ENCODE data around the gene RSPO1. TPM values are rescaled to one million over a fixed set of nuclear protein-coding genes. Genes with fewer than 3 reads are reported as not detected.

The RSPO1 gene
- total and polyA plus RNA-seq, 9 donors, result 0.23 to 21.4 (median 3.3) TPM

GRCh38 chr1:37622131-37622530, 12.6 kb downstream of the RSPO1 start:
- intact Hi-C loops (cut with DNase I), result no loop called here
- no peak for DNase-seq
- Histone ChIP-seq H3K9me3 (no peaks in the 10 kb centered on the region), H3K36me3 (no peaks in the 10 kb centered on the region), H3K27me3 (no peaks in the 10 kb centered on the region), H3K27ac (no peak overlapping the region), H3K4me3 (no peak overlapping the region), H3K4me1 (ENCODE audit: insufficient read depth) (no peaks in the 10 kb centered on the region)
- WGBS, 3 donors, result 58 to 77% (median 65%) methylated on average over 6 of the region's 6 CpGs
- no peak for TF ChIP-seq POLR2A (IDR thresholded peaks at IDR 0.05)
- TF ChIP-seq EP300 (IDR thresholded peaks at IDR 0.05), result no peak
- no peak for TF ChIP-seq CTCF (IDR thresholded peaks at IDR 0.05)

- no peaks in the 10 kb centered on the region for H3K4me1 ChIP-seq (ENCODE audit: insufficient read depth)
- WGBS, 3 donors, result 47 to 60% (median 49%) methylated on average over 10 of the region's 10 CpGs
- DNase-seq, result no peak
- intact Hi-C loops (cut with DNase I), result no loop called here
- H3K27ac ChIP-seq, result no peak overlapping the region
- no peak overlapping the region for H3K4me3 ChIP-seq
- no peaks in the 10 kb centered on the region for H3K9me3 ChIP-seq
- TF ChIP-seq CTCF (IDR thresholded peaks at IDR 0.05), result no peak
- TF ChIP-seq EP300 (IDR thresholded peaks at IDR 0.05), result no peak
- H3K36me3 ChIP-seq, result no peaks in the 10 kb centered on the region
- H3K27me3 ChIP-seq, result no peaks in the 10 kb centered on the region
Measured at GRCh38 chr1:37621326-37621870, 13.3 kb downstream of the RSPO1 start.

- DNase-seq, result no peak
- H3K36me3 ChIP-seq, result no peaks in the 10 kb centered on the region
- no peak for TF ChIP-seq EP300 (IDR thresholded peaks at IDR 0.05)
- TF ChIP-seq POLR2A (IDR thresholded peaks at IDR 0.05), result no peak
- no peak for TF ChIP-seq CTCF (IDR thresholded peaks at IDR 0.05)
- H3K27me3 ChIP-seq, result no peaks in the 10 kb centered on the region
- 65 to 81% (median 73%) methylated on average over 6 of the region's 6 CpGs for WGBS, 3 donors
- H3K4me3 ChIP-seq, result no peak overlapping the region
- no peak overlapping the region for H3K27ac ChIP-seq
- intact Hi-C loops (cut with DNase I), result no loop called here
- H3K4me1 ChIP-seq (ENCODE audit: insufficient read depth), result no peaks in the 10 kb centered on the region
- H3K9me3 ChIP-seq, result no peaks in the 10 kb centered on the region
Measured at GRCh38 chr1:37620707-37621106, 14.0 kb downstream of the RSPO1 start.

- H3K4me3 ChIP-seq, result no peak overlapping the region
- DNase-seq, result no peak
- H3K4me1 ChIP-seq (ENCODE audit: insufficient read depth), result no peaks in the 10 kb centered on the region
- H3K36me3 ChIP-seq, result no peaks in the 10 kb centered on the region
- intact Hi-C loops (cut with DNase I), result no loop called here
- H3K27ac ChIP-seq, result no peak overlapping the region
- no peaks in the 10 kb centered on the region for H3K27me3 ChIP-seq
- no peaks in the 10 kb centered on the region for H3K9me3 ChIP-seq
- TF ChIP-seq EP300 (IDR thresholded peaks at IDR 0.05), result no peak
- 73 to 83% (median 80%) methylated on average over 14 of the region's 14 CpGs for WGBS, 3 donors
Measured at GRCh38 chr1:37616330-37616729, 18.4 kb downstream of the RSPO1 start.

- intact Hi-C loops (cut with DNase I), result no loop called here
- Histone ChIP-seq H3K27me3 (no peaks in the 10 kb centered on the region), H3K36me3 (no peaks in the 10 kb centered on the region), H3K27ac (no peak overlapping the region), H3K4me3 (no peak overlapping the region), H3K9me3 (no peaks in the 10 kb centered on the region), H3K4me1 (ENCODE audit: insufficient read depth) (no peaks in the 10 kb centered on the region)
- WGBS, 3 donors, result 80 to 92% (median 85%) methylated on average over 5 of the region's 5 CpGs
- TF ChIP-seq CTCF (IDR thresholded peaks at IDR 0.05) (no peak), EP300 (IDR thresholded peaks at IDR 0.05) (no peak), POLR2A (IDR thresholded peaks at IDR 0.05) (no peak)
- no peak for DNase-seq
Measured at GRCh38 chr1:37614105-37614504, 20.6 kb downstream of the RSPO1 start.

Data from ovary (tissue), 9 donors.